ENCODE data around the gene CDH11. TPM values are rescaled to one million over a fixed set of nuclear protein-coding genes. Genes with fewer than 3 reads are reported as not detected.

CDH11 gene
- total and polyA plus RNA-seq, 9 of the 15 experiments (the other 6 are each of a cell fraction or from before 2014, with no cell fraction given), result 0.18 TPM; not detected in 8

- TF ChIP-seq ESRRA (IDR thresholded peaks at IDR 0.05; ENCODE audit: borderline replicate concordance, low read depth) (no peak), ZNF785 (CRISPR knock-in tag; IDR thresholded peaks at IDR 0.05) (no peak), SMAD3 (CRISPR knock-in tag; conservative IDR thresholded peaks at IDR 0.05) (no peak), KDM2B (CRISPR knock-in tag; IDR thresholded peaks at IDR 0.05) (no peak)
Measured at GRCh38 chr16:65023802-65024201, 98.1 kb downstream of the CDH11 start (continued).

GRCh38 chr16:65021852-65022595 is 99.8 kb downstream of the CDH11 start:
- Histone ChIP-seq H3K4me3 (no peak overlapping the region), H3K79me2 (ENCODE audit: control insufficient read depth, insufficient read depth, low read length) (no peaks in the 10 kb centered on the region), H2AFZ (ENCODE audit: low read depth, low read length) (no peak overlapping the region), H3K9me3 (replicated peaks; ENCODE audit: control insufficient read depth, insufficient read depth, low read depth, low read length) (no peaks in the 10 kb centered on the region), H4K20me1 (replicated peaks; ENCODE audit: control insufficient read depth, insufficient read depth, low read length) (no peaks in the 10 kb centered on the region), H3K9me1 (ENCODE audit: control insufficient read depth, insufficient read depth, low read length) (no peaks in the 10 kb centered on the region), H3K4me2 (ENCODE audit: insufficient read depth, low read length) (no peak overlapping the region), H3K27ac (ENCODE audit: extremely low read depth, low read depth, low read length) (no peak overlapping the region), H3K9ac (ENCODE audit: insufficient read depth in 1 of 2, low read depth in 2 of 2, low read length in 2 of 2) (no peak overlapping the region), H3K27me3 (ENCODE audit: control insufficient read depth in 2 of 2, insufficient read depth in 2 of 2, low read length in 2 of 2) (no peaks in the 10 kb centered on the region), H3K4me1 (replicated peaks in 1 of 2; ENCODE audit: control insufficient read depth in 2 of 2, insufficient read depth in 2 of 2, low read length in 2 of 2) (no peaks in the 10 kb centered on the region), H3K36me3 (ENCODE audit: control insufficient read depth, insufficient read depth, low read length) (no peaks in the 10 kb centered on the region)
- WGBS (ENCODE audit: insufficient coverage, low coverage, missing lambda C conversion rate), result 0% methylated on average over 2 of the region's 2 CpGs
- ChIA-PET POLR2A (no interaction called here), CTCF (ENCODE audit: low intra/inter-chr PET ratio) (no interaction called here)
- FAIRE-seq (no peak), DNase-seq (ENCODE audit: extremely low read depth in 1 of 4, low spot score in 3 of 4) (no peak), ATAC-seq (no peak)
- no TSS peak for BruUV-seq (replicated peaks)
- in situ Hi-C loops (cut with MboI) (no loop called here), intact Hi-C loops (cut with micrococcal nuclease) (no loop called here)
- no peak for TF ChIP-seq POLR2H (tag; IDR thresholded peaks at IDR 0.05; ENCODE audit: low read depth)
- TF ChIP-seq HMG20B (CRISPR knock-in tag; IDR thresholded peaks at IDR 0.05), result no peak
- no peak for TF ChIP-seq TCF7 (IDR thresholded peaks at IDR 0.05; ENCODE audit: borderline replicate concordance)
- TF ChIP-seq ZFP36 (IDR thresholded peaks at IDR 0.05; ENCODE audit: low read depth, low read length, partially characterized antibody), result no peak
- TF ChIP-seq SPI1 (IDR thresholded peaks at IDR 0.05; ENCODE audit: borderline replicate concordance, low read depth, low read length), result no peak
- TF ChIP-seq PCBP1 (IDR thresholded peaks at IDR 0.05; ENCODE audit: low read depth, low read length, poor library complexity, severe bottlenecking), result no peak
- no peak for TF ChIP-seq NFE2L1 (tag; IDR thresholded peaks at IDR 0.05; ENCODE audit: borderline replicate concordance, low read depth)
- TF ChIP-seq TRIM25 (IDR thresholded peaks at IDR 0.05; ENCODE audit: borderline replicate concordance), result no peak
- no peak for TF ChIP-seq BRF2 (IDR thresholded peaks at IDR 0.05; ENCODE audit: borderline replicate concordance, insufficient read depth, insufficient read length)
- no peak for TF ChIP-seq EWSR1 (IDR thresholded peaks at IDR 0.05; ENCODE audit: borderline replicate concordance, low read depth, partially characterized antibody)
- no peak for TF ChIP-seq ZEB2 (IDR thresholded peaks at IDR 0.05)
- TF ChIP-seq ZNF511 (CRISPR knock-in tag; IDR thresholded peaks at IDR 0.05), result no peak
- no peak for TF ChIP-seq GATAD2B (IDR thresholded peaks at IDR 0.05; ENCODE audit: borderline replicate concordance)
- TF ChIP-seq PURB (CRISPR knock-in tag; IDR thresholded peaks at IDR 0.05; ENCODE audit: low read depth), result no peak

Measured in K562 (cell line).